HUES6 (cell line): ENCODE results near the gene PDK3.

Experiments used
- H3K27ac ChIP-seq: 2 replicates; pipeline ENCODE4 v1.7.0; 2013; ENCODE audit warnings: low read depth, mild to moderate bottlenecking, low read length, inconsistent platforms
- H3K27me3 ChIP-seq: 2 replicates; pipeline ENCODE4 v1.6.1; 2013; ENCODE audit warnings: low read length; ENCODE audit not compliant: control insufficient read depth, insufficient read depth
- H3K36me3 ChIP-seq: 2 replicates; pipeline ENCODE4 v1.6.1; 2013; ENCODE audit warnings: low read length; ENCODE audit not compliant: control insufficient read depth, insufficient read depth
- H3K4me1 ChIP-seq: 2 replicates; pipeline ENCODE4 v1.6.1; 2013; ENCODE audit warnings: low read length; ENCODE audit not compliant: control insufficient read depth, insufficient read depth
- H3K4me3 ChIP-seq: 2 replicates; pipeline ENCODE4 v1.5.1; 2013; ENCODE audit warnings: low read depth, low read length
- H3K9ac ChIP-seq: one replicate; pipeline ENCODE4 v1.6.1; 2013; ENCODE audit warnings: mild to moderate bottlenecking, low read length
- H3K9me3 ChIP-seq: 2 replicates; pipeline ENCODE4 v1.6.1; 2013; ENCODE audit warnings: low read depth, low read length; ENCODE audit not compliant: control insufficient read depth, insufficient read depth

PDK3 gene

GRCh38 chrX:24498181-24498580, 33.1 kb downstream of the PDK3 start:
- Histone ChIP-seq H3K9ac (no peak overlapping the region), H3K4me1 (peaks cover 31% of the 10 kb centered on the region), H3K4me3 (no peak overlapping the region), H3K36me3 (peaks cover 12% of the 10 kb centered on the region), H3K9me3 (no peaks in the 10 kb centered on the region), H3K27ac (no peak overlapping the region), H3K27me3 (no peaks in the 10 kb centered on the region; the same call in 1 of the 2 replicates)

- peaks cover 23% of the 10 kb centered on the region for H3K4me1 ChIP-seq
- no peak overlapping the region for H3K4me3 ChIP-seq
- H3K27me3 ChIP-seq = no peaks in the 10 kb centered on the region
- no peak overlapping the region for H3K9ac ChIP-seq
- H3K9me3 ChIP-seq = no peaks in the 10 kb centered on the region
- H3K27ac ChIP-seq = no peak overlapping the region
- H3K36me3 ChIP-seq = peaks cover 15% of the 10 kb centered on the region
Observed at GRCh38 chrX:24498975-24499374, 33.9 kb downstream of the PDK3 start.

GRCh38 chrX:24506082-24506481, 41.0 kb downstream of the PDK3 start:
- Histone ChIP-seq H3K9ac (no peak overlapping the region), H3K4me1 (no peaks in the 10 kb centered on the region), H3K4me3 (no peak overlapping the region), H3K27me3 (no peaks in the 10 kb centered on the region; the same call in 1 of the 2 replicates), H3K27ac (no peak overlapping the region), H3K9me3 (no peaks in the 10 kb centered on the region), H3K36me3 (peaks cover 31% of the 10 kb centered on the region)

- H3K27me3 ChIP-seq = no peaks in the 10 kb centered on the region; the same call in 1 of the 2 replicates
Observed at GRCh38 chrX:24508375-24508774, 43.3 kb downstream of the PDK3 start.

GRCh38 chrX:24513416-24513815, 48.3 kb downstream of the PDK3 start:
- Histone ChIP-seq H3K36me3 (peaks cover 10% of the 10 kb centered on the region), H3K27me3 (no peaks in the 10 kb centered on the region; the same call in 1 of the 2 replicates), H3K9me3 (no peaks in the 10 kb centered on the region), H3K27ac (no peak overlapping the region), H3K4me3 (no peak overlapping the region), H3K4me1 (no peaks in the 10 kb centered on the region), H3K9ac (no peak overlapping the region)

More at GRCh38 chrX:24508375-24508774, 43.3 kb downstream of the PDK3 start:
- H3K36me3 ChIP-seq = peaks cover 29% of the 10 kb centered on the region
- H3K9ac ChIP-seq = no peak overlapping the region
- H3K9me3 ChIP-seq = no peaks in the 10 kb centered on the region
- H3K4me3 ChIP-seq = no peak overlapping the region
- H3K27ac ChIP-seq = no peak overlapping the region
- H3K4me1 ChIP-seq = no peaks in the 10 kb centered on the region

GRCh38 chrX:24515447-24515846, 50.4 kb downstream of the PDK3 start:
- H3K9me3 ChIP-seq = no peaks in the 10 kb centered on the region
- H3K27me3 ChIP-seq = no peaks in the 10 kb centered on the region; the same call in 1 of the 2 replicates
- H3K4me1 ChIP-seq = no peaks in the 10 kb centered on the region
- H3K9ac ChIP-seq = no peak overlapping the region
- no peak overlapping the region for H3K27ac ChIP-seq
- peaks cover 16% of the 10 kb centered on the region for H3K36me3 ChIP-seq
- H3K4me3 ChIP-seq = no peak overlapping the region

- H3K4me1 ChIP-seq = no peaks in the 10 kb centered on the region; the same call in 1 of the 2 replicates
- H3K27me3 ChIP-seq = no peaks in the 10 kb centered on the region
- peaks cover 25% of the 10 kb centered on the region for H3K36me3 ChIP-seq
- no peak overlapping the region for H3K27ac ChIP-seq
- no peak overlapping the region for H3K4me3 ChIP-seq
- H3K9ac ChIP-seq = no peak overlapping the region
- H3K9me3 ChIP-seq = no peaks in the 10 kb centered on the region
Observed at GRCh38 chrX:24520472-24520871, 55.4 kb downstream of the PDK3 start.

- Histone ChIP-seq H3K27ac (no peak overlapping the region), H3K36me3 (peaks cover 26% of the 10 kb centered on the region; the same call in 1 of the 2 replicates), H3K27me3 (no peaks in the 10 kb centered on the region; the same call in 1 of the 2 replicates), H3K9me3 (no peaks in the 10 kb centered on the region), H3K9ac (no peak overlapping the region), H3K4me1 (peaks cover 39% of the 10 kb centered on the region), H3K4me3 (no peak overlapping the region)
Observed at GRCh38 chrX:24525455-24525854, 60.4 kb downstream of the PDK3 start.

GRCh38 chrX:24526616-24527015, 61.5 kb downstream of the PDK3 start:
- H3K27ac ChIP-seq = no peak overlapping the region
- peaks cover 39% of the 10 kb centered on the region for H3K4me1 ChIP-seq

GRCh38 chrX:24528605-24529004, 63.5 kb downstream of the PDK3 start:
- no peak overlapping the region for H3K9ac ChIP-seq
- H3K36me3 ChIP-seq = peaks cover 41% of the 10 kb centered on the region
- no peak overlapping the region for H3K4me3 ChIP-seq
- no peaks in the 10 kb centered on the region; the same call in 1 of the 2 replicates for H3K27me3 ChIP-seq
- H3K27ac ChIP-seq = peak overlapping the region; percentile 42; the same call in 1 of the 2 replicates
- H3K4me1 ChIP-seq = peaks cover 39% of the 10 kb centered on the region
- no peaks in the 10 kb centered on the region for H3K9me3 ChIP-seq

More at GRCh38 chrX:24526616-24527015, 61.5 kb downstream of the PDK3 start:
- Histone ChIP-seq H3K4me3 (0 out of 2 replicates have a peak overlapping the region, but pooled peaks have one; percentile 4), H3K36me3 (peaks cover 30% of the 10 kb centered on the region), H3K9me3 (no peaks in the 10 kb centered on the region), H3K27me3 (no peaks in the 10 kb centered on the region; the same call in 1 of the 2 replicates), H3K9ac (no peak overlapping the region)

- no peaks in the 10 kb centered on the region for H3K27me3 ChIP-seq
- H3K9ac ChIP-seq = no peak overlapping the region
- H3K36me3 ChIP-seq = peaks cover 33% of the 10 kb centered on the region
- H3K9me3 ChIP-seq = no peaks in the 10 kb centered on the region
- H3K4me3 ChIP-seq = no peak overlapping the region
- H3K27ac ChIP-seq = no peak overlapping the region
- H3K4me1 ChIP-seq = no peaks in the 10 kb centered on the region
Observed at GRCh38 chrX:24536551-24536950, 71.5 kb downstream of the PDK3 start.
